SHP77 treated with DMSO at 0.1 percent for 48 hours (cell line): ENCODE results near the gene TFDP2.
"Not testable (repeated sequence)": the region's sequence is repeated elsewhere in the genome, so short reads cannot be mapped to it uniquely, and the experiment has no call there.

Source experiments
- DNase-seq: peaks from one replicate; lab custom pipeline; 2025; lab: John Stamatoyannopoulos, UW

The TFDP2 gene

DNA sequence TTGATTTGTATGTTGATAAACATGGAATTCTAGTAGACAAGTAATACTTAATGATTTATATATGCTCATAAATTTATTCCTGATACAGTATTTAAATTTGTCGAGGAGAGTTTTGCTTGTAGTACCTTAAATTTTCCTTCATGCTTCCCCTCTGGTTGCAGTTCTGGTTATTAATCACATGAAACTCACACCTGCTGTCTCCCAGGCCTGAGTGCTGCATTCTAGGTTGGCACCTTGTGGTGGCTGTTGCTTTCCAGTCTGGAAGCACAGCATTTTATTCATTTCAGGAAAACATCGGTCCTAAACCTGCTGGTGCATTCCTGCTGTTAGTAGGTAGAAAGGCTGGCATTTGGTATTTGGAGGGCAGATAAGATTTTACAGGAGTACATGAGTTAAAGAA lies 228.0 kb downstream of the TFDP2 start:
- DNase-seq, result no peak

DNA sequence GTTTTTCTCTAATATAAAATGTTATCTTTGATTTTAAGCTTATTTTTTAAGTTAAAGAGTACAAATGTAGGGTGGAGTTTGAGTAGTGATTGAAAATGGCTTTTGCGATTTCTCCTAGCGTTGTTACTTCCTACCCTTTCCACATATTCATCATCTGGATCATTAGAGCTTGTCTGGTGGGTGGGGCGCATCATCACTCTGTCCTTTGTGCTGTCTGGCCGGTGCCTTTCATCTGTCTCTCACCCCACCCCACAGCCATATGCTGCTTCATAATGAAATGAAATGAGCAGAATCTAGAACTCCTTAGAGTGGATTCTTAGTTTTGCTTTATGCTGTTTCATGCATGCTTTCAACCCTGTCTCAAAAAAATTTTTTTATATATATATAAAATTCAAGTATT lies 228.6 kb downstream of the TFDP2 start:
- no peak for DNase-seq

DNA sequence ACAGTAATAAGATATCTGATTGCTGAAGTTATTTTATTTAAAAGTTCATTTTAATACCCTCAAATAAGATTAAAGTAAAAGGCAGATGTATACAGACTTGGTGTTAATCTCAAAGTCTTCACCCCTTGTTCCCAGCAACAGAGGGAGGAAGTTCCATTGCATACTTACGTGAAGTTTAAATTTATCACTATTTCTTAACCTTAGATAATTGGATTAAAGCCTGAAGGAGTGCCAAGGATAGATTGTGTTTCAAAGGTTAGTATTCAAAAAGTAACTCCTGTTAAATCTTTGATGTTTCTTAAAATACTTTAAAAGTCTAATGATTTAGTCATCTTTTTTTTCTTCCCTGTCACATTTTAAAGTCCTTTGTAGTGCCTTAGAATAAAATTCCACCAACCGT lies 233.6 kb downstream of the TFDP2 start:
- no peak for DNase-seq

DNA sequence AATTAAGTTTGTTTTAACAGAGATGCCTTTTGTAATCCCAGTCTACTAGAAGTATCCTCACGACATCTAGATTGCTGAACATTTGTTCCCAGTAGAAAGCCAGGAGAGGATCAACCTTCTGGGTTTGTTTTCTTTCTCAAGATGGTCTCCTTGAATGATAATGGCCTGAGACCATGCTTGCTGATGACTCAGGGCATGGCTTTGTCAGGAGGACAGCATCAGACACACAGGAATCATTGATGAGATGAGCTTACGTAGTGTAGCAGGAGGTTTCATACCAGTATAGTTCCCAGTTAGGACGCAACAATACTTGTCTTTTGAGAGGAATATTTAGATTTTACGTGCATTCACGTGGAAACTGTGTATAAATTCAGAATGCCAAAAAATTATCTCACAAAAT lies 234.3 kb downstream of the TFDP2 start:
- DNase-seq, result no peak

DNA sequence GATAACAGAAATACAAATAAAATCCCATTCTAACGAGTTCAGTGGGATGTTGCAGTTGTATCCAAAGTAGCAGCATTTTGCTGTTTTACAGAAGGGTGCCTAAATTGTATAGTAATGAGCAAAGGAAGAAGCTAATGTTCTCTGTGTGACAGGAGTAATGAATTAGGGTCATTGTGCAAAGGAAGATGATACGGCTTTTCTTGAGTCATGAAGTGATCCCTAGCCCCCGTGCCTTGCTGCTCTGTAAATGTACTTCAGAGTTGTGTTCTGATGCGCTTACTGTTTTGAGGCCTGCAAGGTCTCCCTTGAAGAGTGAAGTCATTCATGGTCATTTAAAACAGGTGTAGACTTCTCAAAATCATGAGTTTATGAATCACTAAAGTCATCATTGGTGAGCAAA lies 235.0 kb downstream of the TFDP2 start:
- DNase-seq, result no peak

DNA sequence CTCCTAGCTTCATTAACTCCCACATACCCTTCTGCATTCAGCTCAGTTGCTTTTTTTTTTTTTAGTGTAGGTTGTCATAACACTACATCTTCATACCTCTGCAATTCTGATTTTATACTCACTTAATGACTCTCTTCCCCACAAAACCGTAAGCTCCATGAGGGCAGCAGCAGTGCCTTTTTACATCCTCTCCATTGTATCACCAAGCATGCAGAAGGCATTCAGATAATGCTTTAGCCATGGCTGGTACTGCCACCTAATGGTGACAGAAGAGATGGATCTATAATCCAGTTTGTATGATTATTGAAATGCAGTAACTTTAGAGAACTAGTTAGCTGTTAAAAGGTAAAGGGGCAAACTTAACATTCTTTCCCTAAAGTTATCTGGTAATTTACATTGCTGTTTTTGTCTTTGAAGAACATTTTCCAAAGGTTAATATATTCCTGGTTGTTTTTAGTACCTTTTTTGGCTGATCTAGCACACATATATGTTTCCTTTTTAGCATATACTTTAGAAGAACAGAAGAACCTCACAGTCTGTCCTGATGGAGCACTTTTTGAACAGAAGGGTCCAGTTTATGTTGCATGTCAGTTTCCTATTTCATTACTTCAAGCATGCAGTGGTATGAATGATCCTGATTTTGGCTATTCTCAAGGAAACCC lies 236.1 kb downstream of the TFDP2 start:
- peak; percentile 27 for DNase-seq

DNA sequence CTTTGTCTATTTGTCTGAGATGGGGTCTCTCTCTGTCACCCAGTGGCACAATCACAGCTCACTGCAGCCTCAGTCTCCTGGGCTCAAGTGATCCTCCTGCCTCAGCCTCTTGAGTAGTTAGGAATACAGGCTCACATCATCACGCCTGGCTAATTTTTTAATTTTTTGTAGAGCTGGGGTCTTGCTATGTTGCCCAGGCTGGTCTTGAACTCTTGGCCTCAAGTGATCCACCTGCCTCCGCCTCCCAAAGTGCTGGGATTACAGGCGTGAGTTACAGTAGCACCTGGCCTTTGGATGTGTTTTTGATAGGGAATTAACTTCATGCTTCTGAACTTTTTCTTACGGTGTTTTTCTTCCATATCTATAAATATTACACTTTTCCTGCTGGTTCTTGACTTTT lies 239.4 kb downstream of the TFDP2 start:
- not testable (repeated sequence) for DNase-seq

DNA sequence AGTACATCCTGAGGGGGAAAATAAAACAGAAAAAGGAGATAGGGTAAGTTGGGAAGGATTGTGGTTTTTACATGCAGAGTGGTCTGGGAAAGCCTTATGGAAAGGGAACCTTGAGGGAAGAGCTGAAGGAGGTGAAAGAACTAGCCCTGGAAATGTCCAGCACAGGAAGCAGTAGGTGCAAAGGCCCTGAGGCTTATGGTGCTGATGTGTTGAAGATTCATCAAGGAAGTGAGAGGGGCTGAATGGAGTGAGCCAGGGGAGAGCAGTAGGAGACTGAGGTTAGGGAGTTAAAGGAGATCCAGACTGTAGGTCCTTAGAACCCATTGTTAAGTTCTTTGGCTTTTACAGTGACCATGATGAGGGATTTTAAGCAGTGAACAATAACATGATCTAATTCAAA lies 239.9 kb downstream of the TFDP2 start:
- no peak for DNase-seq

DNA sequence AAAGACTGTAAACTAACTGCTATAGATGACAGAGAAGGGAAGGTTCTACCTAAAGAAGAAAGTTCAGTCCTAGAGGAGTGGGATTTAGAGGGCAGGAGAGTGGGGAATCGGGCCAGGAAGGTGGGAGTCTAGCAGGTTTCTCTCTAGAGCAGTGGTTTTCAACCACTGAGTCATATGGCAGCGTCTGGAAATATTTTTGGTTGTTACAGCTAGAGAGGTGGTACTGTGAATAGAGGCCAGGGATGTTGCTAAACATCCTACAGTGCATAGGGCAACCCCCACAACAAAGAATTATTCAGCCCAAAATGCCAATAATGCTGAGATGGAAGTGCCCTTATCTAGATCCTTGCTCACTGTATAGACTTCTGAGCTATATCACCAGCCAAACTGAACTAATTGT lies 244.2 kb downstream of the TFDP2 start:
- DNase-seq, result no peak

DNA sequence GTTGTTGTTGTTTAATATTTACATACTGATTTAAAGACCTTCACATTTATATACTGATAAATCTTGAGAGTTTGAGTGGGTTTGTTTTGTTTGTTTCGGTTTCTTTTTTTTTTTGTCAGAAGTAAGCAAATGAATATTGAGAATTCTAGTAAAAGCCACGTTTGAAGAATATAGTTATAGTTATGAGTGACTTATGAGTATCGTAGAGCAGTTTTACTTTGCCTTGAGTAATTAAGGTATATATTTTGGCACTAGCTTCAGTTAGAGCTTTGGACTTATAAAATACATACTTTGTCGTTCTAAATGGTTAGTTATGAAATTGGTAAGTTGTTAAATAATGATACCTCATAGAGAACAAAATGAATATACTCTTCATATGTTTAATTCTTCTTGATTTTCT lies 245.1 kb downstream of the TFDP2 start:
- DNase-seq, result no peak

DNA sequence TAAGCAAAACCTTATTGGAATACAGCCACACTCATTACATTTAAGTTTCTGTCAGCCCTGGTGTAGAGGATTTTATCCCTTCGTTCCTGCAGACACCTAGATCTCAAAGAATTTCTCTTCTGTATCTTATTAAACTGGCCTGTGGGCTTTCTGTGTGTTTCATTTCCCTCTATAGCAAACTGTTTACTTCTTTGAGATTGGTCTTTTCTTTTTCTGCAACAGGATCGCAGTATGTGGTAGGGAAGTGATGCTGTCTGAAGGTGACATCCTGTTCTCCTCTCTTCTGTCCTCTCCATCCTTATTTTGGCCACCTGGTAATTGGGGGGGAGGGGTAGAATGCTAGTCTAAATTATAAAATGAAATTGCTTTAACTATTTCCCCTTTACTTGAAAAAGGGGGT lies 247.4 kb downstream of the TFDP2 start:
- no peak for DNase-seq

DNA sequence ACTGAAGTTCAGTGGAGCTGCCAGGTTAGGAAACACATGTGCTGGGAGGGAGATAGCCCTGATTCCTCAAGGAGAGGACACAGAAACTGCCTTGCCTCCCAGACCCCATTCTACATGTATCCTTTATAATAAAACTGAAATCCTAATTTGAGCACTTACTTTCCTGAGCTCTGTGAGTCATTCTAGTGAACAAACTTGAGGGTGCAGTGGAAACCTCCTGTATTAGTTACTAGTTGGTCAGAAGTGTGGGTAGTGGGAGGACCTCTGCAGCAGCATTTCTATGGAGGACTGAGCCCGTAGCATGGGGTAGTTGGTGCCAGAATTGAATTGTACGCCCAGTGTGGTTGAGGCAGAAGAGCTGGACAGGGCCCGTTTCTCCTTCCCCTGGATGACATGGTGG lies 249.0 kb downstream of the TFDP2 start:
- DNase-seq, result no peak

DNA sequence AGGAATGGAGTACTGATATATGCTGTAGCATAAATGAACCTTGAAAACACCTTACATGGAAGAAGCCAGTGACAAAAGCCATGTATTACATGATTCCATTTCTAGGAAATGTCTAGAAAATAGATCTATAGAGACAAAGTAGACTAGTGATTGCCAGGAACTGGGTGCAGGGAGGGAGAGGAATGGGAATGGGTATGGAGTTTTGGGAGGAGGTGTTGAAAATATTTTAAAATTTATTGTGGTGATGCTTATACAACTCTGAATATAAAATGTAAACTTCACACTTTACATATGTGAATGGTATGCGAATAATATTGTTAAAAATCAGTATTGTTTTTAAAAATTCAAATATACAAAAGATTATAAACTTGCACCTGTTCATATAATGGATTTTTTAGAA lies 250.4 kb downstream of the TFDP2 start:
- no peak for DNase-seq

DNA sequence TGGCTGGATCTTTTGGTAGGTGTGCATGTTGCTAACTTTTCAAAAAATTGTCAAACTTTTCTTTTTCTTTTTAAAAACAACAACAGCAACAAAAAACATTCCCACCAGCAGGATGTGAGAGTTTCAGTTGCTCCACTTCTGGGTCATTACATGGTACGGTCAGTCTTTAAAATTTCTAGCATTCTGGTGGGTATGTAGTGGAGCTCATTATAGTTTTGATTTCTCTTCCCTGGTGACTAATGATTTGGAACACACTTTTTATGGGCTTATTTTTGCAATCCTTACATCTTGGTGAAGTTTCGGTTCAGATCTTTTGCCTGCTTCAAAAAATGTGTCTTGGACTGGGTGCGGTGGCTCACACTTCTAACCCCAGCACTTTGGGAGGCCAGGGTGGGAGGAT lies 253.6 kb downstream of the TFDP2 start:
- no peak for DNase-seq

DNA sequence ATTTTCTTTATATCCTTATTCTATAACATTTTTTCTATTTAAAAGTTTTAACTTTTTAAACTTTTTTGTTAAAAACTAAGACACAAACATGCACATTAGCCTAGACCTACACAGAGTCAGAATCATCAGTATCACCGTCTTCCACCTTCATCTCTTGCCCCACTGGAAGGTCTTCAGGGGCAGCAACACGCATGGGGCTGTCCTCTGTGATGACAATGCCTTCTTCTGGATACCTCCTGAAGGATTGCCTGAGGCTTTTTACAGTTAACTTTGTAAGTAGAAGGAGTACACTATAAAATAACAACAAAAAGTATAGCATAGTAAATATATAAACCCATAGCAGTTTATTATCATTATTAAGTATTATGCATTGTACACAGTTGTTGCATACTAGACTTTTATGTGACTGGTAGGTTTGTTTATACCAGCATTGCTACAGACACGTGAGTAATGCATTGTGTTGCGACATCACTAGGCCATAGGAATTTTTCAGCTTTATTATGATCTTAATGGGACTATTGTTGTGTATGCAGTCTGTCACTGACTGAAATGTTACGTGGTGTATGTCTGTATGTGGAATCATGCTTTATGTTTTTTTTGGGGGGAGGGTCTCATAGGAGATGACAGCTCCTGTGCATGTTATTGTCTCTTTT lies 254.7 kb downstream of the TFDP2 start:
- DNase-seq, result no peak
